KG1 (cell line): Measurements from ENCODE around the gene ATF1.
"Not testable (repeated sequence)": the region's sequence is repeated elsewhere in the genome, so short reads cannot be mapped to it uniquely, and the experiment has no call there.

Experiments used
- DNase-seq: peaks from one replicate; lab custom pipeline; 2025; lab: John Stamatoyannopoulos, UW

ATF1 gene

DNA sequence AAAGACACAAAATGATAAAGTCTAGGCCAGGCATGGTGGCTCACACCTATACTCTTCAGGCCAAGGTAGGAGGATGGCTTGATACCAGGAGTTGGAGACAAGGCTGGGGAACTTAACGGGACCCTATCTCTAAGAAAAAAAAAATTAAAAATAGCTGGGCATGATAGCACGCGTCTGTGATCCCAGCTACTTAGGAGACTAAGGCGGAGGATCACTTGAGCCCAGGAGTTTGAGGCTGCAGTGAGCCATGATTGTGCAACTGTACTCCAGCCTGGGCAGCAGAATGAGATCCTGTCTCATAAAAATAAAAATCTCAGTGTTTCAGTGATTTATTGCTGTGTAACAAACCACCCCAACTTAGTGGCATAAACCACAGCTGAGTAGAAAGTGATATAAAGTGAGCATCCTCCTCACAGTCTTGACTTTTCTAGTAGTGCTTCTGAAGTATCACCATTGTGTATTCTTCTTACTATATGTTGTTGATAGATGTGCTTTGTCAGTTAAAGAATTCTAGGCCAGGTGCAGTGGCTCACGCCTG is 10.6 kb upstream of the ATF1 start:
- DNase-seq: no peak

- DNase-seq: peak; percentile 64
These were observed 589 bp downstream of the ATF1 start for GRCh38 chr12:50764286-50765094.

DNA sequence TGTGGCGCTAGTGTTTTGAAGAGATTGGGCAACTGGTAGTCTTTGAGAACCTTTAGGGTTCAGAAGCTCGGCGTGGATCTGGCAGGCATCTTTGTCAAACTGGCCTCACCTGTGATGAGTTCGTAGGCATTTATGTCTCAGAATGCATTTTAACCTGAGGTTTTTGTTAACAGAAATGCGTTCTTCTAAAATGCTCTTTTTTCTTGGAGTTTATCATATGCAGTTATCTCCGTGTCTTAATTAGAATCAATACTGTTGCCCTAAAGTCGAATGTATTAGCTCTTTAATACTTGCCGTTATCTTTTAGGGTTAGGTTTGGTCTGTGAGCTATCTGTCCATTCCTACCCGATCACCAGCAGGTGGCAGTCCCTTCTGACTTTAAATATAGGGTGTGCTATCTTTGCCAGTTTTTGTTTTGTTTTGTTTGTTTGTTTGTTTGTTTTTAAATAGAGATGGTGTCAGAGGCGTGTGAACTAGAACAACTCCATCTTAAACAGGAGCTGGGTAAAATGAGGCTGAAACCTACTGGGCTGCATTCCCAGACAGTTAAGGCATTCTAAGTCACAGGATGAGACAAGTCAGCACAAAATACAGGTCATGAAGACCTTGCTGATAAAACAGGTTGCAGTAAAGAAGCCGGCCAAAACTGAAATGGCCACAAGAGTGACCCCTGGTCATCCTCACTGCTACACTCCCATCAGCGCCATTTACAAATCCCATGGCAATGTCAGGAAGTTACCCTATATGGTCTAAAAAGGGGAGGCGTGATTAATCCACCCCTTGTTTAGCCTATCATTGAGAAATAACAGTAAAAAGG is 1.4 kb downstream of the ATF1 start:
- no peak for DNase-seq

GRCh38 chr12:50768391-50768790 is 4.5 kb downstream of the ATF1 start:
- no peak for DNase-seq

DNA sequence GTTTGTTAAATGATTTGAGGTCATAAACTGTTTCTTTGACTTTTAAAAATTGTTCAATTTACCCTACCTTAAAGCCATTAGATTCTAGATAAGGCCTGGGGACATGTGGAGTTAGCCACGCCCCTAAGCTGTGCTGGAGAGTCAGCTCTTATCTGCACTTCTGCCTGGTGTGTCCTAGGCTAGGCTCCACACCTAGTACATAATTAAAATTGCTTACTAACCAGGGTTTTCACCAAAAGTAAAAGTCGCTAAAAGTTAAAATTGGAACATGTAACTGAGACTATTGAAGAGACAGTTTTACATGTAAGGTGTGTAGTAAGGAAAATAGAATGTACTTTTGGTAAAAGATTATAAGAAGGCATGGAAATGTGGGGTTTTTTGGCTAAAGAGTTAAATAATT is 4.9 kb downstream of the ATF1 start:
- not testable (repeated sequence) for DNase-seq

DNA sequence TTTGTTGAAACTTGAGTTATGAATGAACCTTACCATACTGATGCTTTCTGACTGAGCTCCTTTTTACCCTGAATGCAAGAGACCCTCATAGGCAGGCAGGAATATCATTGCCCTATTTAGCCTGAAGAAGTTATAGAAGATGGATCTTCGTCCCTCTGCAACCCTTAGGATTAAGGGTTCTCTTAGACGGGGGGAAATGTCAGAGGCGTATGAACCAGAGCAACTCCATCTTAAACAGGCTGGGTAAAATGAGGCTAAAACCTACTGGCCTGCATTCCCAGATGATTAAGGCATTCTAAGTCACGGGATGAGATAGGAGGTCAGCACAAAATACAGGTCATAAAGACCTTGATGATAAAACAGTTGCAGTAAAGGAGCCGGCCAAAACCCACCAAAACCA is 7.5 kb downstream of the ATF1 start:
- DNase-seq: no peak

- DNase-seq: no peak
These were observed 8.6 kb downstream of the ATF1 start for GRCh38 chr12:50772470-50772869.

- DNase-seq: no peak
These were observed 9.0 kb downstream of the ATF1 start for GRCh38 chr12:50772877-50773276.

- DNase-seq: no peak
These were observed 11.3 kb downstream of the ATF1 start for GRCh38 chr12:50775251-50775650.

DNA sequence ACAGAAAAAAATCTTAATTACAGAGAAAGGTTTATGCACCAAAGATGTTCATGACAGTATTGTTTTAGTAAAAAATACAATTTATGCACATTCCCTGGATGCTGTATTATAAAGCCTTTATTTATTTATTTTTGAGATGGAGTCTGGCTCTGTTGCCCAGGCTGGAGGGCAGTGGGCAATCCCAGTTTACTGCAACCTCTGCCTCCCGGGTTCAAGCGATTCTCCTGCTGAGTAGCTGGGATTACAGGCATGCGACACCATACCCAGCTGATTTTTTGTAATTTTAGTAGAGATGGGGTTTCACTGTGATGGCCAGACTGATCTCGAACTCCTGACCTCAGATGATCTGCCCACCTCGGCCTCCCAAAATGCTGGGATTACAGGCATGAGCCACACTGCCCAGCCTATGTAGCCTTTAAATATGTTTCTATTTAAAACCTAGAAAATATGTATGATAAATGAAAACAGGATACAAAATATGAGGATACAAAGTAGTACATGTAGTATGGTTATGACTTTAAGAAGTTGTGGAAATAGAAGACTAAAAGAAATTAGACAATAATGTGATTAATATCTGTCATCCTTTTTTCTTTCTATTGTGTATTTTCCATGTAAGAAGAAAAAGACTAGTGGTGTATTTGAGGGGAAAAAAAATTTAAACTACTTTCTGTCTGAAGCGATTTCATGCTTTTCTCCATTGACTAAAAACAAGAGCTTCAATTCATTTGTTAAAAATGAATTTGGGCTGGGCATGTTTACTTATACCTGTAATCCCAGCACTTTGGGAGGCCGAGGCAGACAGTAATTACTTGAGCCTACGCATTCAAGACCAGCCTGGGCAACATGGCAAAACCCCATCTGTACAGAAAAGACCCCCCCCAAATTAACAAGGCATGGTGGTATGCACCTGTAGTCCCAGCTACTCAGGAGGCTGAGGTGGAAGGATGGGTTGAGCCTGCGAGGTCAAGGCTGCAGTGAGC is 13.1 kb downstream of the ATF1 start:
- DNase-seq: no peak

GRCh38 chr12:50778663-50779590 is 15.0 kb downstream of the ATF1 start:
- no peak for DNase-seq

- no peak for DNase-seq
These were observed 16.1 kb downstream of the ATF1 start for GRCh38 chr12:50780013-50780412.

- DNase-seq: no peak
These were observed 20.6 kb downstream of the ATF1 start for GRCh38 chr12:50784501-50784900.

DNA sequence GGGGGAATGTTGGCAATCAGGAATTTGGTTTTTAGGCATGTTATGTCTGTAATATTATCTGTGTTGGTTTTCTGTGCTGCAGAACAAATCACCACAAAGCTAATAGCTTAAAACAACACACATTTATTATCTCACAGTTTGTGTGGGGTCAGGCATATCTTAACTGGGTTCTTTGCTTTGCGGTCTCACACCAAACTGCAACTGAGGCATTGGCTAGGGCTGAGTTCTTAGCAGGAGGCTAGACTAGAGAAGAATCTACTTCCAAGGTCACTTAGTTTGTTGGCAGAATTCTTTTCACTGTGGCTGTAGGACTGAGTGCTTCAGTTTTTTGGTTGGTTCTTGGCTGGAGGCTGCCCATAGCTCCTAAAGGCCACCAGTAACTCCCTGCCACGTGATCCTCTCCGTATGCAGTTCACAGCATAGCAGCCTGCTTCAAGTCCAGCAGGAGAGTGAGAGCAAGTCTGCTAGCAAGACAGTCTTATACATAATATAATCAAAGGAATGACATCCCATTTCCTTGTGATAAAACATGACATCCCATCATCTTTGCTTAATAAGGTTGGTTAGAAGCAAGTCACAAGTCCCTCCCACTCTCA is 21.6 kb downstream of the ATF1 start:
- DNase-seq: no peak

- no peak for DNase-seq
These were observed 22.8 kb downstream of the ATF1 start for GRCh38 chr12:50786498-50787231.

- no peak for DNase-seq
These were observed 23.7 kb downstream of the ATF1 start for GRCh38 chr12:50787618-50788017.

DNA sequence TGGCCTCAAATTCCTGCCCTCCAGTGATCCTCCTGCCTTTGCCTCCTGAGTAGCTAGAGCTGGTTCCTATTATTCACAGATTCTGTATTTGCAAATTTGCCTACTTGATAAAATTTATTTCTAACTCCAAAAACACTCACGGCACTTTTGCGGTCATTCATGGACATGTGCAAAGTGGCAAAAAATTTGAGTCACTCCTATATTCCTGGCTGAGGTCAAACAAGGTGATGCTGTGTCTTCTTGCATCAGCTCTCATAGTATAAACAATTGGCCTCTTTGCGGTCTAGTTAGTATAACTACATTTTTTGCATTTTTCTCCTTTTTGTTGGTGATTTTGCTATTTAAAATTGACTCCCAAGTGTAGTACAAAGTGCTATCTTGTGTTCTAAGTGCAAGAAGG is 24.7 kb downstream of the ATF1 start:
- DNase-seq: no peak

GRCh38 chr12:50790081-50790480 is 26.2 kb downstream of the ATF1 start:
- no peak for DNase-seq

DNA sequence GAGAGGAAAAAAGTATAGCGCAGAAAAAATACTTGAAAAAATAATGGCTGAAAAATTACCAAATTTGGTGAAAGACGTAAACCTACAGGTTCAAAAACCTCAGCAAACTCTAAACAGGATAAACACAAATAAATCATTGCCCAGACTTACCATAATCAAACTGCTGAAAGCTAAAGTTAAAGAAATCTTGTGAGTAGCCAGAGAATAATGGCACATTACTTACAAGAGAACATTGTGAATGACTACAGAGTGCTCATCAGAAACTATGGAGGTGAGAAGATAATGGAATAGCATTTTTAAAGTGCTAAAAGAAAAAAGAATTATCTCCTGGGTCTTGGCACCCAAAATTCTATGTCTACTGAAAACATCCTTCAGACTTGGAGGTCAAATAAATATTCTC is 36.0 kb downstream of the ATF1 start:
- no peak for DNase-seq
